Breast epithelium (tissue), 4 donors: ENCODE results near the gene CSNK2A2. TPM values are rescaled to one million over a fixed set of nuclear protein-coding genes. Genes with fewer than 3 reads are reported as not detected.

Experiments
- DNase-seq, 2 donors: peaks; one replicate each; pipeline ENCODE4 v3.0.0-alpha.2; 2019; ENCODE audit warnings: low spot score in 2 of 2
- H3K27ac ChIP-seq, 2 donors: fragments of 200-600 bp; sonication (generic) in 1 of 2; one replicate each; pipeline ENCODE4 v1.5.1; 2016 to 2019; ENCODE audit warnings: mild to moderate bottlenecking in 1 of 2
- H3K27me3 ChIP-seq, 2 donors: fragments of 200-600 bp; sonication (generic) in 1 of 2; one replicate each; pipeline versions ENCODE4 v1.5.1 to v1.6.0; 2017 to 2019; ENCODE audit warnings: control low read depth in 1 of 2, mild to moderate bottlenecking in 1 of 2
- H3K36me3 ChIP-seq: fragments of 200-600 bp; one replicate; pipeline ENCODE4 v1.5.1; 2019
- H3K4me1 ChIP-seq, 2 donors: fragments of 200-600 bp; sonication (generic); one replicate each; pipeline ENCODE4 v1.5.1; 2016 to 2019; ENCODE audit warnings: control low read depth in 1 of 2
- H3K4me3 ChIP-seq, 3 donors: fragments of 200-600 bp; sonication (generic); 1 replicate in 2 of 3; 2 replicates in 1 of 3; pipeline ENCODE4 v1.5.1; 2016 to 2019; ENCODE audit warnings: mild to moderate bottlenecking in 3 of 3, moderate library complexity in 2 of 3
- H3K9me3 ChIP-seq, 2 donors: fragments of 200-600 bp; sonication (generic) in 1 of 2; one replicate each; pipeline ENCODE4 v1.5.1; 2016 to 2019; ENCODE audit warnings: control low read depth in 1 of 2
- CTCF ChIP-seq, 3 donors: fragments of 450-650 bp; IDR thresholded peaks; one replicate each; pipeline ENCODE4 v1.5.1; 2016 to 2017; ENCODE audit warnings: antibody characterized with exemption in 3 of 3, mild to moderate bottlenecking in 3 of 3, moderate library complexity in 3 of 3
- POLR2A ChIP-seq: fragments of 450-650 bp; IDR thresholded peaks from one replicate; pipeline ENCODE4 v1.6.1; 2016; ENCODE audit warnings: antibody characterized with exemption, mild to moderate bottlenecking, moderate library complexity
- POLR2AphosphoS5 ChIP-seq, 3 donors: sonication (generic); formaldehyde crosslinking; IDR thresholded peaks; one replicate each; pipeline ENCODE4 v1.6.1; 2017; ENCODE audit warnings: antibody characterized with exemption in 3 of 3
- intact Hi-C: fragments of 100-400 bp; cut with DNase I; formaldehyde crosslinking; loops from one replicate; pipeline ENCODE4 v1.15.1; 2023; ENCODE audit warnings: low total_unique reads
- total RNA-seq, 3 donors: library from RNA; depleted of rRNA; stranded (reverse); fragments of >200 nt; gene quantifications; one replicate each; pipeline ENCODE4 v1.1.0, GENCODE V29; 2016

The CSNK2A2 gene
- total RNA-seq, 3 donors from 2014 or later: 25.6 to 47.7 (median 29.4) TPM

GRCh38 chr16:58186176-58186944 lies 11.5 kb downstream of the CSNK2A2 start:
- Histone ChIP-seq H3K27ac (no peak overlapping the region), H3K27me3 (no peaks in the 10 kb centered on the region), H3K4me3 (no peak overlapping the region), H3K4me1 (no peaks in the 10 kb centered on the region), H3K9me3 (no peaks in the 10 kb centered on the region), H3K36me3 (no peaks in the 10 kb centered on the region)
- DNase-seq: no peak
- intact Hi-C loops: no loop called here
- TF ChIP-seq POLR2AphosphoS5 (IDR thresholded peaks at IDR 0.05): no peak
- TF ChIP-seq POLR2A: no peak

GRCh38 chr16:58177353-58177710 lies 20.6 kb downstream of the CSNK2A2 start:
- Histone ChIP-seq H3K4me1 (no peaks in the 10 kb centered on the region), H3K4me3 (no peak overlapping the region), H3K27ac (no peak overlapping the region), H3K27me3 (no peaks in the 10 kb centered on the region), H3K9me3 (no peaks in the 10 kb centered on the region), H3K36me3 (no peaks in the 10 kb centered on the region)
- DNase-seq: no peak
- no peak for TF ChIP-seq POLR2AphosphoS5 (IDR thresholded peaks at IDR 0.05)
- no peak for TF ChIP-seq CTCF (IDR thresholded peaks at IDR 0.05)
- TF ChIP-seq POLR2A: no peak
- intact Hi-C loops: no loop called here

GRCh38 chr16:58176608-58177352 lies 21.1 kb downstream of the CSNK2A2 start:
- intact Hi-C loops: no loop called here
- Histone ChIP-seq H3K9me3 (no peaks in the 10 kb centered on the region), H3K36me3 (no peaks in the 10 kb centered on the region), H3K27ac (no peak overlapping the region), H3K4me1 (no peaks in the 10 kb centered on the region), H3K27me3 (no peaks in the 10 kb centered on the region), H3K4me3 (no peak overlapping the region)
- TF ChIP-seq CTCF (IDR thresholded peaks at IDR 0.05): no peak
- no peak for TF ChIP-seq POLR2AphosphoS5 (IDR thresholded peaks at IDR 0.05)
- no peak for TF ChIP-seq POLR2A
- DNase-seq: no peak

GRCh38 chr16:58170223-58170622 lies 27.7 kb downstream of the CSNK2A2 start:
- H3K27ac ChIP-seq: no peak overlapping the region
- no peak for TF ChIP-seq CTCF (IDR thresholded peaks at IDR 0.05)
- TF ChIP-seq POLR2AphosphoS5 (IDR thresholded peaks at IDR 0.05): no peak
- no peak for TF ChIP-seq POLR2A
- intact Hi-C loops: no loop called here

GRCh38 chr16:58160855-58161254 lies 37.1 kb downstream of the CSNK2A2 start:
- DNase-seq: no peak
- no peaks in the 10 kb centered on the region for H3K4me1 ChIP-seq
- no peak for TF ChIP-seq POLR2AphosphoS5 (IDR thresholded peaks at IDR 0.05)
- no peak for TF ChIP-seq POLR2A
- TF ChIP-seq CTCF (IDR thresholded peaks at IDR 0.05): no peak
- intact Hi-C loops: no loop called here
- H3K36me3 ChIP-seq: peaks cover 7% of the 10 kb centered on the region
- no peaks in the 10 kb centered on the region for H3K27me3 ChIP-seq
- H3K9me3 ChIP-seq: no peaks in the 10 kb centered on the region
- no peak overlapping the region for H3K27ac ChIP-seq
- H3K4me3 ChIP-seq: no peak overlapping the region

More at GRCh38 chr16:58170223-58170622, 27.7 kb downstream of the CSNK2A2 start:
- Histone ChIP-seq H3K4me1 (no peaks in the 10 kb centered on the region), H3K27me3 (no peaks in the 10 kb centered on the region), H3K36me3 (peaks cover 9% of the 10 kb centered on the region), H3K9me3 (no peaks in the 10 kb centered on the region), H3K4me3 (no peak overlapping the region)
- DNase-seq: no peak
